ENCODE measurements around the gene TJP1. TPM values are rescaled to one million over a fixed set of nuclear protein-coding genes. Genes with fewer than 3 reads are reported as not detected.
"Not testable (repeated sequence)": the region's sequence is repeated elsewhere in the genome, so short reads cannot be mapped to it uniquely, and the experiment has no call there.

TJP1 gene
- total RNA-seq, 1 donor from 2014 or later: 122 TPM

DNA sequence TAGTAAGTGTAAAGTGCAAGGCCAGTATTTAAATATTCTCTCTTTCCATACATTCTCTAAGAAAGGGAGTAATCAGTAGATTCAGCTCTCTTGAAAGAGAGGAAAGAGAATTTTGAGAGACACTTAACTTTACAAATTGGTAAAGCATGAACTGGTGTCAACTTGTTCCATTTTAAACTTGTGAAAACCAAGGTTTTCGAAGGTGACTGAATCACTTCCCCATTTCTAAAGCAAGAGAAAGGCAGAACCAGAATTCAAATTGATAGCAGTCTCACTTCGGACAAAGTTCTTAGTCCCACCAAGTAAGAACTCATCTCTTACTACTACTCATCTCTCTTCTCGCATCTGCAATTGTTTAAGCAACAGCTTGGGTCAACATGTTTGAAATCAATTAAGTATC lies 22.4 kb downstream of the TJP1 start:
- DNase-seq: peak; percentile 51

DNA sequence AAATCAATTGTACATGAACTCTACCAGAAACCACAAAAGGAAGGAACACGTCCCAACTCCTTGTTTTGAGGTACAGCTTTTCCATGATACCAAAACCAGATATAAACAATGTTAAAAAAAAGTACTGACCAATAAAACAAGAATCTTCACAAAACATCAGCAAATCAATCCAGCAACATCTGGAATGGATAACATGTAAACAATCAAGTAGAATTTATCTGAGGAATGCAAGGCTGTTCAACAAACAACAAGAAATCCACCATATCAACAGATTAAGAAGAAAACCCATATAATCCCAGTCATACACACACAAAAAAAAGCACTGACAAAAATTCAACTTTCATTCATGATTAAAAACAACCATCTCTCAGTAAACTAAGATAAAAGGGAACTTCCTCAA lies 26.7 kb downstream of the TJP1 start:
- DNase-seq: no peak

DNA sequence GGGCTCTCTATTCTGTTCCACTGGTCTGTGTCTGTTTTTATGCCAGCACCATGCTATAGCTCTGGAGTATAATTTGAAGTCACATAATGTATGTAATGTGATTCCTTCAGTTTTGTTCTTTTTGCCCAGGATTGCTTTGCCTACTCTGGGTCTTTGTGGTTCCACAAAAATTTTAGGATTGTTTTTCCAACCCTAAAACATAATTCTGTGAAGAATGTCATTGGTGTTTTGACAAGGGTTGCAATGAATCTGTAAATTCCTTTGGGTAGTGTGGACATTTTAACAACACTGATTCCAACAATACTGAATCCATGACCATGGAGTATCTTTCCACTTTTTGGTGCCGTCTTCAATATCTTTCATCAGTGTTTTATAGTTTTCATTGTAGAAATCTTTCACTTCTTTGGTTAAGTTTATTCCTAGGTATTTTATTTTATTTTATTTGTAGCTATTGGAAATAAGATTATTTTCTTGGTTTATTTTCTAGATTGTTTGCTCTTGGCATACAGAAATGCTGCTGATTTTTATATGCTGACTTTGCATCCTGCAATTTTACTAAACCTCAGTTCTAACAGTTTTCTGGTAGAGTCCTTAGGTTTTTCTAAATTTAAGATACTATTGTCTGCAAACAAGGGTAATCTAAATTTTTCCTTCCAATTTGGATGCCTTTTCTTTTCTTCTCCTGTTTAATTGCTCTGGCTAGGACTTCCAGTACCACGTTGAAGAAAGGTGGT lies 29.7 kb downstream of the TJP1 start:
- DNase-seq: no peak

DNA sequence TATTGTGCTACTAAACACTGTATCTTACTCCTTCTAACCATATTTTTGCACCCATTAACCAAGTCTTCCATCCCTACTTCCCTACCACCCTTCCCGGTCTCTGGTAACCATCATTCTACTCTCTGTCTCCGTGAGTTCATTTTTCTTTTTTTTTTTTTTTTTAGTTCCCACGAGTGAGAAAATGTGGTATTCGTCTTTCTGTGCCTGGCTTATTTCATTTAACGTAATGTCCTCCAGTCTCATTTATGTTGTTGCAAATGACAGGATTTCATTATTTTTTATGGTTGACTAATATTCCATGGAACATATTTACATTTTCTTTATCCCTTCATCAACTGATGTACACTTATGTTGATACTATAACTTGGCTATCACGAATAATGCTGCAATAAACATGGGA lies 31.7 kb downstream of the TJP1 start:
- no peak for DNase-seq

DNA sequence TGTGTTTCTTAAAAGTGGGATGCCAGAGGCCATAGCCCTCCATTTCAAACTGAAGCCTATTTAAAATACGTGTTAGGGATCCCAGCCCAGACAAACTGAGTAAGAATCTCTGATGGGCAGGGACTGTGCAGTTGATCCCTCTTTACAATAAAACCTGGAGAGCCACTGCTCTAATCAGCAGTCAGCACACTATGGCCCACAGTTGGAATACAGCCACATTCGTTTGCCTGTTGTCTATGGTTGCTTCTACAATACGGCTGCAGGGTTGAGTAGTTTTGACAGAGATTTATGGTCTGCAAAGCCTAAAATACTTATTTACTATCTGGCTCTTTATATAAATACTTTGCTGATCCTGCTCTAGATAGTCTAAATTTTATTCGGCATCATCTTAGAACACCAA lies 32.4 kb downstream of the TJP1 start:
- no peak for DNase-seq

DNA sequence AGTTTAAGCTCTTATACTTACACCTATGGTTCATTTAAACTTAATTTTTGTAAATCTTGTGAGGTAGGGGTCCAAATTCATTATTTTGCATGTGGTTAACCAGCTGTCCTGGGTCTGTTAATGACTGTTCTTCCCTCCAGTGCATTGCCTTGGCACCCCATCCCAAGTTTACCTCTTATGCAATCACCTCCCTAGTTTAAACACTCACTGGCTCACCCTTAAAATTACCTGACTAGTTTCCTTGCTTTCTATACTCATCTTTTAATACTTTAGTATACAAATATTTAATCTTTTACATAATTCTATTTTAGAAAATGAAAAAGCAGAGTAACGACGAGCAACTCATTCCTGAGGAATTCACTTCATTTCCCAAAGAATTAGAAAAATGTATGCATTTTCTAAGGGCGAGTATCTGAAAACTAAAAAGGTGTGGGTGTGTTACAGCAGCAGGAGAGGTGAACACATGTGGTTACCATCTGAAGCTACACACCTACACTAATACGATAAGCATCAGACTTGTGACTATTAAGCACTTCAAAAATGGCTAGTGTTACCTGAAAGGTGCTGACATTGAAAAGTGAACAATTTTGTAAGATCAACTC lies 33.7 kb downstream of the TJP1 start:
- DNase-seq: no peak

DNA sequence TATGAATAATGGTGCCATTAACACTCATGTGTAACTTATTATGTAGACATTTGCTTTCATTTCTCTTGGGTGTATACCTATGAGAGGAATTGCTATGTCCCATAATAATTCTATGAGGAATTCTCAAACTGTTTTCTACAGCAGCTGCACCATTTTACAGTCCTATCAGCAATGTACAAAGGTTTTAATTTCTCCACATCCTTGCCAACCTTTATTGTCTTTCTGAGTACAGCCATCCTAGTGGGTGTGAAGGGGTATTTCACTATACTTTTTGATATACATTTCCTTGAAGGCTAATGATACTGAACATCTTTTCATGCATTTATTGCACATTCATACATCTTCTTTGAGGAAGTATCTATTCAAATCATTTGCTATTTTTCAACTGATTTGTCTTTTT lies 34.5 kb downstream of the TJP1 start:
- no peak for DNase-seq

DNA sequence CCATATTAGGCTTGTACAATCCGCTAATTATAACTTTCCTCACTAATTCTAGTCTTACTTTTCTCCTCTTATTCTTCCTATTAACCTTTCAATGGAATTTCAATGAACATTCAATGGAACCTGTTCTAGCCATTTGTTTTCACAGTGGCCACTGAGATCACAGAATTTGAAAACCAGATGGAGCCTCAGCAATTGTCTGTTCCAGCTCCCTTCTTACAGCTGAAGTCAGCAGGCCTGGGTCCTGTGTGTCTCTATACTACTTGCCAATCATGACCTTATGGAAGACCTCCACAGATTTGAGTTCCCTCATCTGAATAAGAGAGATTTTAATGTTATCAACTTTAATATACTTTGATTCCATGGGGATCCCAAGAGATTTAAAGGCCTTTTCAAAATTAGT lies 36.6 kb downstream of the TJP1 start:
- DNase-seq: no peak

DNA sequence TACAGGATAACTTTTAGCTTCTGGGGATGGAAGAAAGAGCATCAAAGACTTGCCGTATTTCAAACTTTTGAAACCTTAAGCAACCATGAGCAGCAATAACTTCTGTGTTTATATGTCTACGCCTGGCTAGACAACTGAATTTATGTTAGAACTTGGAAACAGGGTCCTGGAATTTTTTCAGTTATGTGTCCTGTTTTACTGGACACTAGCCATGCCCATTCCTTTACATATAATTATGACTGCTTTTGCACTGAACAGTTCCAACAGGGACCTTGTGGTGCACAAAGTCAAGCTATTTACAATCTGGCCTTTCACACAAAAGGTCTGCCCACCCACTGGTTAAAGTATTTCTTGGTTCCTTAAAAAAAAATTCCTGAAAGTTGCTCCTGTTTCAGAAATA lies 37.1 kb downstream of the TJP1 start:
- DNase-seq: no peak

DNA sequence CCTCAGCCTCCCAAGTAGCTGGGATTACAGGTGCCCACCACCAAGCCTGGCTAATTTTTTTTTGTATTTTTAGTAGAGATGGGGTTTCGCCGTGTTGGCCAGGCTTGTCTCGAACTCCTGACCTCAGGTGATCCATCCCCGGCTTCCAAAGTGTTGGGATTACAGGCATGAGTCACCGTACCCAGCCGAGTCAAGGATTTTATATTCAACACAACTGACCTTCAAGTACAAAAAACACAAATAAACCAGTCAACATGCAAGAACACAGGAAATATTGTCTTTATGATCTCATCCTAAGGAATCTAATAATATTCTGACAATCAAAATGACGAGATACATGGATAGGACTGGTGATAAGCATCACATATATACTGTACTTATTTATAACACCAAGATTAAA lies 37.9 kb downstream of the TJP1 start:
- DNase-seq: peak; percentile 58

DNA sequence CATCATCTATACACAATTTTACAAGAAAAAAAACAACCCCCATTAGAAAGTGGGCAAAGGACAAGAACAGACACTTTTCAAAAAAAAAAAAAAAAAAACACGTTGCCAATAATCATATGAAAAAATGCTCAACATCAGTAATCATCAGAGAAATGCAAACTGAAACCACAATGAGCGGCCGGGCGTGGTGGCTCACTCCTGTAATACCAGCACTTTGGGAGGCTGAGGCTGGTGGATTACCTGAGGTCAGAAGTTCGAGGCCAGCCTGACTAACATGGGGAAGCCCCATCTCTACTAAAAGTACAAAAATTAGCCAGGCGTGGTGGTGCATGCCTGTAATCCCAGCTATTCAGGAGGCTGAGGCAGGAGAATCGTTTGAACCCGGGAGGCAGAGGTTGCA lies 39.5 kb downstream of the TJP1 start:
- DNase-seq: not testable (repeated sequence)

DNA sequence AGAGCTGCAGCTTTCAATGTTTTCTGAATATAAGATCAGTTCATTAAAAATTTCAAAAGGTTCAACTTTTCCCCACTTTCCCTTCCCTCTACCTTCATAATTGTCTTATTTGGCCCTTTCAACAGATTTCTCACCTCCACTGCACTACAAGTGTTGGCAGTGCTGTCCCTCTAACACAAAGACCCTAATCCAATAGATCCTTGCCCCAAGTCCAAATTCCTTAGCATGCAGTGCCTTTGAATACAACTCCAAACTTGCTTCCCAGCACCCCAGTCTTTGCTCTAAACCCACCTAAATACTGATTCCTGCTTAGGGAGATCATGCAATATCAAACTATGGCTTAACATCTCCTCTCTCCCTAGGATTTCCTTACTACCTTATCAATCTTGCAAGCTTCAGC lies 43.9 kb downstream of the TJP1 start:
- no peak for DNase-seq

DNA sequence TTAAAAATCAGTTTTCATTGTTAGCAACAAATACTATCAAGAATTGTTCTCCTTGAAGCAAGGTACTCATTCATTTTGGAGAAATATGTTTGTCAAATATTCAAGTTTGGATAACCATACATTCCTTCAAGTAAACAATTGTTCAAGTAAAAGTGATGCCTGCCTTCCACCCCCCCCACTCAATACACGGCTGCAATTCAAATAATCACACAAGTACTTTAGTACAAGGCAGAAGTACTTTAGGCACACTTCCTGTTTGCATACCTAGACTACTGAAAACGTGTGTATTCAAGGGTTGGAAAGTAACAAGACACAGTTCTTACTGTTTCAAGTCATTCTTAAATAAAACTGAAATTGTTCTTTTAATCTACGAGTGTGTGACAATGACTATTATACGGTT lies 45.4 kb downstream of the TJP1 start:
- DNase-seq: peak; percentile 26

DNA sequence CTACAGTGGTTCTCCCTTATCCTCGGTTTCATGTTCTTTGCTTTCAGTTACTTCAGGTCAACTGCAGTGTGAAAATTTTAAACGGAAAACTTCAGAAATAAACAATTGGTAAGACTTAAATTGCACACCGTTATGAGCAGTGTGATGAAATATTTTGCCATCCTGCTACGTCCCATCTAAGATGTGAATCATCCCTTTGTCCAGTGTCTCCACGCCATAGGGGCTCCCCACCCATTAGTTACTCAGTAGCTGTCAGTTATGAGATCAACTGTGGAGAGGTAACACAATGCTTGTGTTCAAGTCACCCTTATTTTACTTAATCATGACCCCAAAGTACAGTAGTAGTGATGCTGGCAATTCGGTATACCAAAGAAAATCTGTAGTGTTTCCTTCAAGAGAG lies 47.4 kb downstream of the TJP1 start:
- DNase-seq: peak; percentile 50

DNA sequence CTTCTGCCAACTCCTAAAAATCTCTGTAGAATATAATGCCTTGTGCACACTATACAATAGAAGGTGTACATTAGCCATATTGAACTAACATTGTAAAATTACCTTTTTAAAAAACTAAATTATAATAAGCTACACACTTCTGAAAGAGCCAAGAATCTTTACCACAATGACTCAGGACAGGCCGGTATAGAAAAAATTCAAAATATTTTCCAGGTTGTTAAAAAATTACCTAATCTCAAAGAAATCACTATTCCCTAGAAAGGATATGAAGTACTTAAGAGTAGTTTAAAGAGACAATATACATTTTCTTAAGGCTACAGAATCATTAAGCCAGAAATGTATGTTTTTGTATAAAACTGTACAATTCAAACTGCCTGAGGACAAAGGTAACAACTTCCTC lies 48.5 kb downstream of the TJP1 start:
- no peak for DNase-seq

DNA sequence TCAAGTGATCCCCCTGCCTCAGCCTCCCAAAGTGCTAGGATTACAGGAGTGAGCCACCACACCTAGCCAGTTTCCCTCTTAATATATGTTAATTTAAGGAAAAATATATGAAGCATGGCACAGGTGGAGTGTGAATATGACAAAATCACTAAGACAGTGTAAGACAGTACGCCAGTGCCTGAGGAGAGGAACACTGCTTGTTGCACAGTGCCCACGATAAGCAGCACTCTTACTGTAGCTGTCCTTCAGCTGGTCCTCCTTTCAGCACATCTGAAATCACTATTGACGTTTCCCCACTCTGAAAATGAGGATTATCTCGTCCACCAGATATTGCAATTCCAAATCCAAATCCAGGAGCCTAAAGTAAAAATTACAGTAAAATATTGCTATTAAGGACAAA lies 49.3 kb downstream of the TJP1 start:
- no peak for DNase-seq

DNA sequence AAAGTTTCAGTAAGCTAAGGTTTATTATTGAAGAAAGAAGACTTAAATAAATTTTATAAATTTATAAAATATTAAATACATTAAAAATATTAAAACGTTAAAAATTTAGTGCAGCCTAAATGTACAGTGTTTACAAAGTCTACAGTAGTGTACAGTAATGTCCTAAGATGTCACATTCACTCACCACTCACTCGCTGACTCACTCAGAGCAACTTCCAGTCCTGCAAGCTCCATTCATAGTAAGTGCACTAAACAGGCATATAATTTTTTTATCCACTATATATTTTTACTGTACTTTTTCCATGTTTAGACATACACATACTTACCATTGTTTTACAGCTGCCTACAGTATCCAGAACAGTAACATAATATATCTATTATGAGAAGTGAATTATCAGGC lies 51.5 kb downstream of the TJP1 start:
- DNase-seq: no peak

DNA sequence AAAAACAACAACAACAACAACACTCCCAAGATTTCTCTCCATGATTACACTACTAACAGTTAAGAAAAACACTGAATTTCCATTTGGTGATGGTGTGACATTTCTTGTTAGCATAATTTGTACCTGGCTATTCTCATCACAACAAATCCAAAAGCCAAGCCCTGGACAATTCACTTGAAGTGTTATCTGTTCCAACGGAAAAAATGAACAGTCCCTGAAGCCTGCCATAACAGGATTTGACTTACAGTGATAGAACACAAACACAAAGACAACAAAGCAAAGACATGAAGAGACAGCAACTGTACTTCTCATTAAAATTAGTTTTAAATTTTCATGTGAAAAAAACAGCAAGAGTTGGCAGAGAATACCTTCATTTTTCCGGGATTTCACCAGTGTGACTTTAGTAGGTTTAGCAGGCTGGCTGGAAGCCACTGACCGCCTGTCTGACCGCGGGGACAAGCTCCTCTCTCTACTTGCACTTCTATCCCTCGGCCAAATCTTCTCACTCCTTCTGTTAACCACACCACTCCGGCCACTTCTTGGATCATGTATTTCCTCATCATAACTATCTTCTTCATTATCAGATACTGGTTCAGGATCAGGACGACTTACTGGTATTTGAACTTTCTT lies 56.3 kb downstream of the TJP1 start:
- no peak for DNase-seq

DNA sequence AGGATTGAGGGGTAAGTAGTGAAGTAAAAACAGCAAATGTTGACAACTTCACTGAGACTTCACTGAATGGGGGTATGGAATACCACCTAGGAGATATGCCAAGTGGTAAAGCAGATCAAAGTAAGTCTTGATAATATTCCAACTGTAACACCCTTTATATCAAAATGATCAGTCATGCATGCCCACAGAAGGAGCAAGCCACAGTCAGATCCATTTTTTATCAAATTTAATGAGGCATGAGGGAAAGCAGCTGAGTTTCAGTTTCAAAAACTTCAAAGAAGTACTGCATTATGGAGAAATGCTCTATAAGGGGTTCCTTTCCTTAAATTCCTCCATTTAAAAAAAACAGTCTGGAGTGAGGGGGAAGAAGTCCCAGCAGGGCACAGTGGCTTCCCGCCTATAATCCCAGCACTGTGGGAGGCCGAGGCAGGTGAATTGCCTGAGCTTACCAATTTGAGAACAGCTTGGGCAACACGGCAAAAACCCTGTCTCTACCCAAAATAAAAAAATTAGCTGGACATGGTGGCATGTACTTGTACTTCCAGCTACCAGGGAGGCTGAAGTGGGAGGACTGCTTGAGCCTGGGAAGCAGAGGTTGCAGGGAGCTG lies 56.9 kb downstream of the TJP1 start:
- no peak for DNase-seq

DNA sequence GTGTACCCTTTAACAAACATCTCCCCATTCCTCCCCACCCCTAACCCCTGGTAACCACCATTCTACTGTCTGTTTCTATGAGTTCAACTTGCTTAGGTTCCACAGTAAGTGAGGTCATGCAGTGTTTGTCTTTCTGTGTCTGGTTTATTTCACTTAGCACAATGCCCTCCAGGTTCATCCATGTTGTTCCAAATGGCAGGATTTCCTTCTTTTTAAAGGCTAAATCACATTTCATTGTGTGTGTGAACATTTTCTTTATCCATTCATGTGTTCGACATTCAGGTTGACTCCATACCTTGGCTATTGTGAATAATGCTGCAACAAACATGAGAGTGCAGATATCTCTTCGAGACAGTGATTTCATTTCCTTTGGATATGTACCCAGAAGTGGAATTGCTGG lies 62.7 kb downstream of the TJP1 start:
- peak; percentile 57 for DNase-seq

DNA sequence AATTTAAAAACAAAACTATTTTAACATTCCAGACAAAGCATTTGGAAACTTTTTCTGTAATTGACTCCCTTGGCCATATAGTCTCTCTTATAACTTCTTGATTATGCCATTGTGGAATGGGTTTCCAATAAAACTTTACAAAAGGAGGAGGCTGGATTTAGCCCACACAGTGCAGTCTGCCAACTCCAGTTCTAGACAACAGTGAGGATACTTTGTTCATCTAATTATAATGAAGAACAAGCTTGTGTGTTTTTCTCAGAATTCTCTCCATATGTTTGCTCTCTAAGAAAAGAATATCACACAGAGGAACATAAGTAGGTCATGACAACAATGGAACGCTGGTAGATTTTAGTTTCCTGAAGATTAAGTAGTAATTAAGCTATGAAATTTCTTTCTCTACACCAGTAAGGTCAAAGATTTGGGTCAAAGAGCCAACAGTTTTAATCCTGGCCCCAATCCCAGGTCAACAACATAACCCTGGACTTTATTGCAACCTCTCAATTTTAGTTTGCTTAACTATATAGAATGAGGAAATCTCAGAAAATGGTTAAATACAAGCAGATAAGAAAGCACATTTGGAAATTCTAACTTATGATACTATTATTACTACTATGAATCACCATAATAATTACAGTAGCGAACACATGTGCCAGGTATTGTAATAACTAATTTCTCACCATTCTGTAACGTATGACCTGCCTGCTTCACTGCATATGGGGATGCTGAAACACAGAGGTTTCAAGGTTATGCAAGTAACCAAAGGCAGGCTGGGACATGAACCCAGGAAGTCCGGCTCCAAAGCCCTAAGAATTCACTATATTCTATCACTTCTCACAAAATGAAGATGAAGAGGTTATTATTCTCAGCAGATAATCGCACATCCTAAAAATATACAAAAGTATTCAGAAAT lies 65.7 kb downstream of the TJP1 start:
- DNase-seq: peak; percentile 37

DNA sequence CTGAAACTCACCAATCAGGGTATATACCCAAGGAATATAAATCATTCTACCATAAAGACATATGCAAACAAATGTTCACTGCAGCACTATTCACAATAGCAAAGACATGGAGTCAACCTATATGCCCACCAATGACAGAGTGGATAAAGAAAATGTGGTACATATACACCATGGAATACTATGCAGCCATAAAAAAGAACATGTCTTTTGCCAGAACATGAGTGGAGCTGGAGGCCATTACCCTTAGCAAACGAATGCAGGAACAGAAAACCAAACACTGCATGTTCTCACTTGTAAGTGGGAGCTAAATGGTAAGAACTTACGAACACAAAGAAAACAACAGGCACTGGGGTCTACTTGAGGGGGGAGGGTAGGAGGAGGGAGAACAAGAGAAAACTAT lies 68.3 kb downstream of the TJP1 start:
- not testable (repeated sequence) for DNase-seq

DNA sequence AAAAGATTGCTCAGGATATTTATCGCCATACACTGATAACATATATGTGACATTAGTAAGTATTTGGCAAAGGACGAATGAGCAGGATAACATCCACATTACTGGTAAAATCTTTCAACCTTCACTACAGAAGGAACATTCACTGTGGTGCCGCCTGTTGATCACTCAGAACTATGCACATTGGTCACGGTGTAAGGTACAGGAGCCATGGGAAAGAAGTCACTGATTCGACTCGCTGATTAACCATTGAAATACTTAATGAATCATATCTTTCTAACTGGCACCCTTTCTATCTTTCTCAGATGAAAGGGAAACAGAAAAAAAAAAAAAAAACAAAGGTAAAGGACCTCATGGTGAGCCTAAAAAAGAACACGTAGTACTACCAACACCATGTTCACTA lies 68.8 kb downstream of the TJP1 start:
- no peak for DNase-seq

Data from dermis blood vessel endothelial cell (primary cell).